Coronary artery (tissue), 2 donors: ENCODE results near the gene UQCRHL.
"Not testable (repeated sequence)": the region's sequence is repeated elsewhere in the genome, so short reads cannot be mapped to it uniquely, and the experiment has no call there.

Experiments
- DNase-seq: peaks from one replicate; pipeline ENCODE4 v3.0.0-alpha.2; 2017; ENCODE audit warnings: low spot score
- H3K27ac ChIP-seq, 2 donors: fragments of 200-600 bp; sonication (generic); one replicate each; pipeline ENCODE4 v1.5.1; 2016 to 2019
- H3K4me3 ChIP-seq: fragments of 200-600 bp; sonication (generic); 2 replicates; pipeline ENCODE4 v1.5.1; 2016; ENCODE audit warnings: mild to moderate bottlenecking, moderate library complexity
- CTCF ChIP-seq: fragments of 200-600 bp; sonication (generic); IDR thresholded peaks from one replicate; pipeline ENCODE4 v1.5.1; 2019; ENCODE audit warnings: antibody characterized with exemption

UQCRHL gene

GRCh38 chr1:15833842-15834405 is 26.5 kb upstream of the UQCRHL start:
- DNase-seq: no peak
- no peak for TF ChIP-seq CTCF
- peak overlapping the region; percentile 84 for H3K4me3 ChIP-seq
- H3K27ac ChIP-seq: peak overlapping the region; percentile 99 to 100

GRCh38 chr1:15833069-15833679 is 25.7 kb upstream of the UQCRHL start:
- no peak for DNase-seq
- TF ChIP-seq CTCF: no peak

DNA sequence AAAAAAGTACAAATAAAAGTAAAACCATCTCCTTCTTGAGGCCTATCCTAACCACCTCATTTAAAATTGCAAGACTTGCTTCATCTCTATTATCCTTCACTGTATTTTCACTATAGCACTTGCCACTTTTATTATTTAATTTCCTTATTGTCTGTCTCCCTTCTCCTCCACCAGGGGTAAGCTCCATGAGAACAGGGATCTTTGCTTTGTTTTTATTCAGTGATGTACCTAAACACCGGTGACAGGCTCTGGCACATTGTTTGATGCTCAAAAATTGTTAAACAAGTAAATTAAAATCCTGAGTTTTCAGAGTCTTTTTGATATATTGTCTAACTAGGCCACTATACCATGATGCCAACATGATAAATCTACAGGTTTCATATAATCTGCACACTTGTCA is 22.8 kb upstream of the UQCRHL start:
- H3K27ac ChIP-seq: peak overlapping the region in 1 of 2 donors; percentile 66
- TF ChIP-seq CTCF: no peak

More at GRCh38 chr1:15833069-15833679, 25.7 kb upstream of the UQCRHL start:
- peak overlapping the region; percentile 84 for H3K4me3 ChIP-seq
- peak overlapping the region; percentile 72 to 100 for H3K27ac ChIP-seq

GRCh38 chr1:15828931-15829330 is 21.5 kb upstream of the UQCRHL start:
- H3K27ac ChIP-seq, DNase-seq: not testable (repeated sequence)

More for the DNA sequence above, 22.8 kb upstream of the UQCRHL start:
- DNase-seq: no peak
- H3K4me3 ChIP-seq: no peak overlapping the region

GRCh38 chr1:15827567-15827966 is 20.1 kb upstream of the UQCRHL start:
- DNase-seq, H3K4me3 ChIP-seq, H3K27ac ChIP-seq: not testable (repeated sequence)

More at GRCh38 chr1:15828931-15829330, 21.5 kb upstream of the UQCRHL start:
- H3K4me3 ChIP-seq: not testable (repeated sequence)

DNA sequence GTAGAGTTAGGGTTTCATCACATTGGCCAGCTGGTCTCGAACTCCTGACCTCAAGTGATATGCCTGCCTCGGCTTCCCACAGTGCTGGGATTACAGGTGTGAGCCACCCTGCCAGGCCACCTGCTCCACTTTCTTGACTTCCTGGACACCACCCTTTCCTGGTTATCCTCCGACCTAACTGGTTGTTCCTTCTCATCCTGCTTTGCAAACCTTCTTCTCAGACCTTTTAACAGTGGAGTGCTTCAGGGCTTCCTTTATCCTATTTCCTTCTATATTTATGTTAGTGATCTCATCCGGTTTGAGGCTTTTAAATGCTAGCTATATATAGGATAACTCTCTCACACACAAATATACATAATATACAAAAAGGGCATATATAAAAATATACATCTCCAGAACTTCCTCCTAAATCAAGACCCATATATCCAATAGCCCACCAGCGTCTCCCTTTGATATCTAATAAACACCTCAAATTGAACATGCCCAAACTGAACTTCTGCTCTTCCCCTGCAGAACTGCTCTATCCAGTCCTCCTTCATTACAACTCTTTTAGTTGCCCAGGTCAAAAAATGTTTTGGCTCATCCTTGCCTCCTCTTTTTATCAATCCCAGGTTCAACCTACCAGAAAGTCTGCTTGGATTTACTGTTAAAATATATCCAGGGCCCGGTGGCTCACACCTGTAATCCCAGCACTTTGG is 19.5 kb upstream of the UQCRHL start:
- no peak overlapping the region for H3K4me3 ChIP-seq
- no peak overlapping the region for H3K27ac ChIP-seq
- no peak for TF ChIP-seq CTCF
- DNase-seq: no peak

GRCh38 chr1:15825800-15826199 is 18.4 kb upstream of the UQCRHL start:
- no peak for TF ChIP-seq CTCF
- no peak for DNase-seq
- Histone ChIP-seq H3K27ac (peak overlapping the region; percentile 46 to 60), H3K4me3 (no peak overlapping the region)

DNA sequence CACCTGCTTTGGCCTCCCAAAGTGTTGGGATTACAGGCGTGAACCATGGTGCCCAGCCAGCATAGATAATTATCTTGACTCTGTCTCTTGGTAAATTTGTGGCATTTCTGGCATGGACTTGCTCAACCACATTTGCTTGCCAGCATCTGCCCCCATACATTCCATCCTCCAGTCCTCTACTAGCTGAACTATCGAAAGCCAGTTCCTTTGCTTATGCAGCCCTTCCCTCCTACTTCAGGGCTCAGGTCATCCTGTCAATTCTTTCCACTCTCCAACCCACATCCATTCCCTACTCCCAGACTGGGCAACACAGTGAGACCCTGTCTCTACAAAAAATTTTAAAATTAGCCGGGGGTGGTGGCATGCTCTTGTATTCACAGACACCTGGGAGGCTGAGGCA is 13.0 kb upstream of the UQCRHL start:
- no peak for TF ChIP-seq CTCF
- Histone ChIP-seq H3K4me3 (no peak overlapping the region), H3K27ac (no peak overlapping the region)
- no peak for DNase-seq
